Osteoblast (primary cell): Measurements from ENCODE around the gene ZNF574. TPM values are rescaled to one million over a fixed set of nuclear protein-coding genes. Genes with fewer than 3 reads are reported as not detected.

Source experiments
- DNase-seq: peaks from one replicate; pipeline ENCODE4 v3.0.0; 2011; ENCODE audit warnings: low spot score, mixed read lengths; ENCODE audit not compliant: insufficient read length; ENCODE audit errors: missing footprints
- H2AFZ ChIP-seq: 2 replicates; pipeline ENCODE4 v1.6.0; 2011; ENCODE audit warnings: mild to moderate bottlenecking, low read length
- H3K27ac ChIP-seq: 2 replicates; pipeline ENCODE4 v1.5.1; 2011; ENCODE audit warnings: mild to moderate bottlenecking, low read depth, low read length, moderate library complexity
- H3K27me3 ChIP-seq: 2 replicates; pipeline ENCODE4 v1.6.0; 2012; ENCODE audit warnings: mild to moderate bottlenecking, control low read depth, inconsistent platforms, low read length, moderate library complexity; ENCODE audit not compliant: insufficient read depth
- H3K36me3 ChIP-seq: 2 replicates; pipeline ENCODE4 v1.5.1; 2011; ENCODE audit warnings: mild to moderate bottlenecking, low read length, control low read depth, moderate library complexity; ENCODE audit not compliant: insufficient read depth
- H3K4me1 ChIP-seq: 2 replicates; pipeline ENCODE4 v1.5.1; 2011; ENCODE audit warnings: mild to moderate bottlenecking, low read length, control low read depth, moderate library complexity; ENCODE audit not compliant: insufficient read depth
- H3K4me2 ChIP-seq: 2 replicates; pipeline ENCODE4 v1.6.0; 2011; ENCODE audit warnings: mild to moderate bottlenecking, low read length; ENCODE audit not compliant: insufficient read depth
- H3K4me3 ChIP-seq: fragments of 200-600 bp; sonication (generic); 3 replicates; pipeline ENCODE4 v1.5.1; 2012; ENCODE audit warnings: mild to moderate bottlenecking, low read length, inconsistent platforms; ENCODE audit not compliant: insufficient read depth
- H3K79me2 ChIP-seq: 2 replicates; pipeline ENCODE4 v1.6.0; 2012; ENCODE audit warnings: mild to moderate bottlenecking, low read length, control low read depth, inconsistent platforms; ENCODE audit not compliant: insufficient read depth
- H3K9me3 ChIP-seq: 2 replicates; pipeline ENCODE4 v1.5.1; 2011; ENCODE audit warnings: low read depth, low read length, control low read depth
- H4K20me1 ChIP-seq: 2 replicates; pipeline ENCODE4 v1.6.0; 2012; ENCODE audit warnings: mild to moderate bottlenecking, low read length, control low read depth; ENCODE audit not compliant: insufficient read depth
- CTCF ChIP-seq: IDR thresholded peaks from 2 replicates; pipeline ENCODE4 v1.5.1; 2011; ENCODE audit warnings: mild to moderate bottlenecking, low read depth, low read length, moderate library complexity; ENCODE audit errors: extremely low read depth
- total RNA-seq: library from RNA; depleted of rRNA; stranded (reverse); fragments of >200 nt; gene quantifications from 2 replicates; pipeline ENCODE4 v1.2.3, GENCODE V29; 2012

Gene ZNF574
- total RNA-seq, 1 donor, result 13.8 TPM

GRCh38 chr19:42110658-42111057, 34.7 kb downstream of the ZNF574 start:
- H3K4me2 ChIP-seq, result no peak overlapping the region
- no peak overlapping the region for H2AFZ ChIP-seq
- TF ChIP-seq CTCF, result no peak
- H3K9me3 ChIP-seq, result no peaks in the 10 kb centered on the region
- peak overlapping the region; percentile 96 for H3K27ac ChIP-seq
- no peaks in the 10 kb centered on the region for H3K79me2 ChIP-seq
- H3K27me3 ChIP-seq, result no peaks in the 10 kb centered on the region
- peaks cover 41% of the 10 kb centered on the region for H3K4me1 ChIP-seq
- no peak for DNase-seq
- H3K4me3 ChIP-seq, result no peak overlapping the region
- no peaks in the 10 kb centered on the region for H3K36me3 ChIP-seq
- peaks cover under 1% of the 10 kb centered on the region for H4K20me1 ChIP-seq

- peak; percentile 94 for DNase-seq
- no peaks in the 10 kb centered on the region for H3K9me3 ChIP-seq
- peak overlapping the region; percentile 96 for H3K27ac ChIP-seq
- H2AFZ ChIP-seq, result peak overlapping the region; percentile 44
- TF ChIP-seq CTCF, result no peak
- H3K4me3 ChIP-seq, result peak overlapping the region; percentile 21
- no peaks in the 10 kb centered on the region for H4K20me1 ChIP-seq
- H3K4me1 ChIP-seq, result peaks cover 41% of the 10 kb centered on the region
- peak overlapping the region; percentile 21 for H3K4me2 ChIP-seq
- H3K36me3 ChIP-seq, result no peaks in the 10 kb centered on the region
- H3K79me2 ChIP-seq, result no peaks in the 10 kb centered on the region
- no peaks in the 10 kb centered on the region for H3K27me3 ChIP-seq
These were observed 35.4 kb downstream of the ZNF574 start for GRCh38 chr19:42111384-42111783.

GRCh38 chr19:42111811-42112210, 35.8 kb downstream of the ZNF574 start:
- H3K79me2 ChIP-seq, result no peaks in the 10 kb centered on the region
- H2AFZ ChIP-seq, result peak overlapping the region; percentile 44
- peak overlapping the region; percentile 21 for H3K4me2 ChIP-seq
- peak overlapping the region; percentile 21 for H3K4me3 ChIP-seq
- no peaks in the 10 kb centered on the region for H4K20me1 ChIP-seq
- no peaks in the 10 kb centered on the region for H3K27me3 ChIP-seq
- peak; percentile 10 for DNase-seq
- H3K36me3 ChIP-seq, result no peaks in the 10 kb centered on the region
- H3K9me3 ChIP-seq, result no peaks in the 10 kb centered on the region
- H3K4me1 ChIP-seq, result peaks cover 41% of the 10 kb centered on the region
- no peak for TF ChIP-seq CTCF
- peak overlapping the region; percentile 96 for H3K27ac ChIP-seq

- no peaks in the 10 kb centered on the region for H3K36me3 ChIP-seq
- H3K9me3 ChIP-seq, result no peaks in the 10 kb centered on the region
- H3K4me3 ChIP-seq, result peak overlapping the region; percentile 7
- TF ChIP-seq CTCF, result peak; percentile 36
- peak overlapping the region; percentile 59 for H2AFZ ChIP-seq
- peak overlapping the region; percentile 96 for H3K27ac ChIP-seq
- no peaks in the 10 kb centered on the region for H3K27me3 ChIP-seq
- H3K4me1 ChIP-seq, result peaks cover 41% of the 10 kb centered on the region
- no peaks in the 10 kb centered on the region for H3K79me2 ChIP-seq
- H3K4me2 ChIP-seq, result peak overlapping the region; percentile 64
- peak; percentile 99 for DNase-seq
- H4K20me1 ChIP-seq, result no peaks in the 10 kb centered on the region
These were observed 37.8 kb downstream of the ZNF574 start for GRCh38 chr19:42113641-42114348.
